BE2C (cell line): ENCODE data around the gene COMT.

Experiments used
- DNase-seq: peaks from one replicate; pipeline ENCODE4 v3.0.0-alpha.2; 2020
- H3K27me3 ChIP-seq: fragments of 250-450 bp; sonication (Bioruptor Pico); 2 replicates; pipeline ENCODE4 v1.5.1; 2020; ENCODE audit warnings: mild to moderate bottlenecking
- H3K36me3 ChIP-seq: fragments of 250-450 bp; sonication (Bioruptor Pico); 2 replicates; pipeline ENCODE4 v1.5.1; 2020; ENCODE audit warnings: mild to moderate bottlenecking
- H3K4me1 ChIP-seq: fragments of 250-450 bp; sonication (Bioruptor Pico); 2 replicates; pipeline ENCODE4 v1.5.1; 2020
- H3K4me3 ChIP-seq: 2 replicates; pipeline ENCODE4 v1.5.1; 2011; ENCODE audit warnings: low read depth, low read length
- H3K9me3 ChIP-seq: fragments of 250-450 bp; sonication (Bioruptor Pico); 2 replicates; pipeline ENCODE4 v1.5.1; 2020
- CTCF ChIP-seq: IDR thresholded peaks from 2 replicates; pipeline ENCODE4 v1.5.1; 2012; ENCODE audit warnings: mild to moderate bottlenecking, low read depth, low read length

COMT gene

GRCh38 chr22:19990188-19990587, 48.6 kb downstream of the COMT start:
- no peak for TF ChIP-seq CTCF
- H3K4me1 ChIP-seq: peaks cover 55% of the 10 kb centered on the region
- no peak overlapping the region for H3K4me3 ChIP-seq
- H3K27me3 ChIP-seq: no peaks in the 10 kb centered on the region
- H3K36me3 ChIP-seq: peaks cover 10% of the 10 kb centered on the region
- DNase-seq: peak; percentile 18
- H3K9me3 ChIP-seq: no peaks in the 10 kb centered on the region

GRCh38 chr22:19990609-19991394, 49.2 kb downstream of the COMT start:
- H3K4me3 ChIP-seq: no peak overlapping the region
- H3K27me3 ChIP-seq: no peaks in the 10 kb centered on the region
- H3K36me3 ChIP-seq: peaks cover 11% of the 10 kb centered on the region
- no peak for TF ChIP-seq CTCF
- peaks cover 55% of the 10 kb centered on the region for H3K4me1 ChIP-seq
- peak; percentile 78 for DNase-seq
- H3K9me3 ChIP-seq: no peaks in the 10 kb centered on the region

- peak; percentile 36 for DNase-seq
- no peak for TF ChIP-seq CTCF
- Histone ChIP-seq H3K36me3 (peaks cover 11% of the 10 kb centered on the region), H3K4me1 (peaks cover 59% of the 10 kb centered on the region), H3K9me3 (no peaks in the 10 kb centered on the region), H3K27me3 (no peaks in the 10 kb centered on the region), H3K4me3 (no peak overlapping the region)
Measured at GRCh38 chr22:19991395-19991644, 49.7 kb downstream of the COMT start.

GRCh38 chr22:19991645-19992451, 50.3 kb downstream of the COMT start:
- DNase-seq: peak; percentile 22
- Histone ChIP-seq H3K4me1 (peaks cover 62% of the 10 kb centered on the region), H3K4me3 (no peak overlapping the region), H3K9me3 (no peaks in the 10 kb centered on the region), H3K27me3 (no peaks in the 10 kb centered on the region), H3K36me3 (peaks cover 11% of the 10 kb centered on the region)
- no peak for TF ChIP-seq CTCF

DNA sequence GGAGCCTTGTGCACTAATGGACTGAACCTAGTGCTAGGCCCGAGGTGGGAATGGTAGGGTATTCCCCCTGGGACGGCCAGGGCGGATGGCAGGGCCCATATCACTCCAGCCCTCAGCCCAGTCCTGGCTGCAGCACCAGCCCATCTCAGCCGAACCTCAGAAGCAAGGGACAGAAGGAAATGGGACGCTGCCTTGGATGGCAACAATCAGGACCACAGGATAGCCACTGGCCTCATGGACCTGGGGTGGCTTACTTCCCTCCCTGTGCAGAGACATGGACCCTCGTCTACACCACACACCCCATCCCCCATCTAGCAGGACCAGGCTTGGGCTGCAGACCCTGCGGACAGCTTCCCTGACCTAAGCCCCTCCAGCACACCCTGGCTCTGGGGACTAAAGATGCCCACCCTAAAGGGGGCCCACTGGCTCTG, 50.9 kb downstream of the COMT start:
- H3K4me3 ChIP-seq: no peak overlapping the region
- no peaks in the 10 kb centered on the region for H3K9me3 ChIP-seq
- DNase-seq: peak; percentile 7
- no peaks in the 10 kb centered on the region for H3K27me3 ChIP-seq
- H3K4me1 ChIP-seq: peaks cover 66% of the 10 kb centered on the region
- peaks cover 11% of the 10 kb centered on the region for H3K36me3 ChIP-seq
- TF ChIP-seq CTCF: no peak

DNA sequence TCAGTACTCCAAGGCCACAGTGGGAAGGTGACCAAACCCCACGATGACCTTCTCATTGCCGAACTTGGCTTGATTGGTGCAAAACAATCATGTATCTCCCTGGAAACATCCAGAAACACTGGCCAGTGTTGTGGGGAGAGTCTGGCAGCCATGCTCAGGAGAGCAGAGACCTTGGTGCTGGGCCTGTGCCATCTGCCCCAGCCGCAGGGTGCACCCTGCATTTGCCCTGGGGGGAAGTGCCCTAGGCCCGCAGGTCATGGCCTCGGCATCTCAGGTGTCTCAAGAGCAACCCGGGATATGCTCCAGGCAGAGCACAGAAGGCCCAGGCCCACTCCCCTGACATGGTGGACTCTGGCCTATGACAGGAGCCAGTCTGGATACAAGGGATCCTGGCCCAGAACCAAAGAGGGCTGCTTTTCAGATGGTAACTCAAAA, 51.4 kb downstream of the COMT start:
- H3K9me3 ChIP-seq: no peaks in the 10 kb centered on the region
- peaks cover 11% of the 10 kb centered on the region for H3K36me3 ChIP-seq
- no peak overlapping the region for H3K4me3 ChIP-seq
- peaks cover 69% of the 10 kb centered on the region for H3K4me1 ChIP-seq
- no peak for TF ChIP-seq CTCF
- DNase-seq: peak; percentile 9
- H3K27me3 ChIP-seq: no peaks in the 10 kb centered on the region
